ENCODE results near the gene CTU2.

CTU2 gene

DNA sequence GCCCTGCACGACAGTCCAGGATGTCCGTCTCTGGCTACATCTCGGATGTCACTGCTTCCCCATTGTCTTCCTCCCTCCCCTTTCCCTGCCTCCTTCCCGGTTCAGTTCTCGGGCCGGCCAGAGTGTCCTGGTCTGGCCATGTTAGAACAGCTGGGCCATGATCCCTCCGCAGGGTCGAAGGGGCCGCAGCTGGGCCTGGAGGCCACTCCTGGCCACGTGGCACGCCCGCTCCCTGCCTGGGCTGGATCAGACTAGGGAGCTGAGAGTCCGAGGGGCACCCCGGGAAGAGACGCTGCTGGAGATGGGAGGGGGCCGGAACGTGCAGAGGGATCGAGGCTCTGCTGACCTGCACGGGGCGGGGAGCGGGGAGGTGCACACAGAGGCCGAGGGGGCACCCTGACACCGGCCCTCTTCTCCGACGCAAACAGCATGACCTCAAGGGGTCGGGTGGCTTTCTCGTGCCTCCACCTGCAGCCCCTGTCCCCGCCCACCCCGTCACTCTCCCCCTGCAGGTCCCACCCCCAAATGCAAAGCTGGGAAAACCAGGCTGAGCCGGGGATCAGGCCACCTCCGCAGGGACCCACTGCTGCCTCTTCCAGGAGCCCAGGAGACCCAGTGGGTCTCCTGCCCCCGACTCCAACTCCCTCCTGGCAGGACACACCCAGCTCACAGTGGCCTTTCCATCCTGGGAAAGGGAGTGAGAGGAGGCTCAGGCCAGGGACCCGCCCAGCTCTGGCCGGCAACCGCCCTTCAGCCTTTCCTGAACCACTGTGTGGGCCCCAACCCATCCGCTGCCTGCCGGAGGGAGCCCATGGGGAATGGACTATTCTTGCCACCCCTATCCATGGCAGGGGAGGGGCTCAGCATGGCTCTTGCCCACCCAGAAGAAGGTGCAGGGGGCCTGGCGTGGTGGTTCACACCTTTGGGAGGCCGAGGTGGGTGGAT, 38.5 kb downstream of the CTU2 start:
- no peak for DNase-seq

DNA sequence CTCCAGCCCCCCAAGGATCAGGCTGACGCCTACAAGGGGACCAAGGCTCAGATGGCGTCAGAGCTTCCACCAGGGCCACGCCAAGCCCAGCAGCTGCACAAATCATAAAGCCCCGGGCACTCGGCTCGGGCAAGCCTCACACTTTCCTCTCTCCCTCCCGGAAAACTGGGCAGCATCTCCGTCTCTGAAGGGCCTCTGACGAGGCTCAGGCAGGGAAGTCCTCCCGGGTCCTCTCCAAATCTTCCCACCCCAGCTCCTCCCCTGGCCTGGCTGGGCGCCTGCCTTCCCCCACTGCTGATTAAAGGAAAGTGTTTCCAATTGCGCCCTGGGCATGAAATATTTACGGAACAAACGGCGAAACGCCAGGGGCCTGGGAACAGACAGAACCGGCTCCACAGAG, 40.2 kb downstream of the CTU2 start:
- no peak for DNase-seq

DNA sequence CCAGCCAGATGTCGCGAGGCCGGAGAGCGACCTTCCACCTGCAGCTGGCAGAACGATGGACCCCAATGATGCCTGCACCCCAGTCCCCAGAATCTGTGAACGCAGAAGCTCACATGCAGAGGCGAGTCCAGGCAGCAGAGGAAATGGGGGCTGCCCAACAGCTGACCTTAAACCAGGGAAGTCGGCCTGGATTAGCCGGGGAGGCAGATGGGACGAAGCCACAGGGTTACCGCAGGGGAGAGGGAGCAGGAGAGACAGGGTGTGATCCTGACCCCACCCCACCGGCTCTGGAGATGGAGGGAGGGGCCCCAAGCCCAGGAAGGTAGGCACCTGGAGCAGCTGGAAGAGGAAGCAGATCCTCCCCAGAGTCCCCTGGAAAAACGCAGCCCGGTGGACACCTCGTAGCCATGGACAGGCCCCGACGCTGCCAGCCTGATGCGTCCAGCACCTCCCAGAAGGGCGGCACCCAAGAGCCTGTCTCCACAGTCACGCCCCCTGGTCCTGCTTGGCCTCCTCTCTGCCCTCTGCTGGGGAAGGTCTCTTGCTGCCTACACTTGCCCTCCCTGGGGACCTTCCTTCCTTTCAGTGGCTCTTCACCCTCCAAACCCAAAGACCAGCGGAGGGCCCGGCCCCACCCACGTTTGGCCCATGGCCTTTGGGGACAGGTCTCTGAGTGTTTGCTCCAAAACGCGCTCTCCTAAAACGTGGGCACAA, 41.4 kb downstream of the CTU2 start:
- no peak for DNase-seq

DNA sequence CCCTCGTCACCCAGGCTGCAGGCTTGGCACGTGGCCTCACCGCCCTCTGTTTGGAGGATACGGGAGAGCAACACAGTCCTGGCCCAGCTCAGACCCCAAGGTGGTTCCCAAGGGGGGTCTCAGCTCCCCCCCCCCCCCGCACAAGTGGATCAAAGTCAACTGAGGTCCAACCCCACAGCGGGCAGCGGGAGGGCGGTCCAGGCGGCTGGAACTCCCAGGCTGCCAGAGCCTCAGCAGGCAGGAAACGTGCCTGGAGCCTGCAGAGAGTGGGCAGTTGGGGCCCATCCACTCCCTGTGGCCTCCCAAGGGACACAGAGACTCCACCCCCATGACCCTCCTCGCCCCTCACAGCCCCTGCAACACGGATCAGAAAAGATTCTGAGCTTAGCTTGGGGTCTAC, 42.1 kb downstream of the CTU2 start:
- no peak for DNase-seq

DNA sequence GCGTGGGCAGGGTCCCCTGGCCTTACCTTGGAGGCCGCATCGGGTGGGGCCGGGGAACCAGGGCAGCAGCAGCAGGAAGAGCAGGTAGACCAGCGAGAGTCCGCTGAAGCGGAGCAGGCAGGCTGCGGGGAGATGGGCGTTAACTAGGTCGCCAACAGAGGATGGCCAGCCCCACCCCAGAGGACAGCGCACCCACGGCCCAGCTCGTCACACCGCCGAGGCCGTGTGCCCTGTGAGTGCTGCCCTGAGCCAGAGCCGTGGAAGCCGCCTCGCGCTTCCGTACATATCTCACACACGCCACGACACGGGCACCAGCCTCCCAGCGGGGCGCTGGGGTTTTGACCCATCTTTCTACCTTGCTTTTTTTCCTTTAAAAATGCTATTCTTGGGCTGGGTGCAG, 43.1 kb downstream of the CTU2 start:
- DNase-seq: no peak

DNA sequence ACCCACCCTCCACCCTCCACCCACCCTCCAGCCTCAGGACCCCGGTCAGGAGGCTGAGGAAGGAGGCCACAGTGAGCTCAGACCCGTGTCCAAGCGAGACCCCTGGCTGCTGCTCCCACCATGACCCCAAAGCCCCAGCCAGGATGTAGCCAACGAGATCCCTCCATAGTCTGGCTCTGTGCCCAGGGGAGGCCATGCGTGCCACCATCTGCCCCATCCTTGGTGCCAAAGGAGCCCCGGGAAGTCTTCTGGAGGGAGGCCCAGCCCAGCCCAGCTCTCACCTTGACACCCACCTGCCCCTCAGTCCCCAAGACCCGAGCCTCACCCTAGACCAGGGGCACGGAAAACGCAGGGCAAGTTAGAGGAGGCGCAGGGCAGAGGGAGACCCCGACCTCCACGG, 44.6 kb downstream of the CTU2 start:
- no peak for DNase-seq

DNA sequence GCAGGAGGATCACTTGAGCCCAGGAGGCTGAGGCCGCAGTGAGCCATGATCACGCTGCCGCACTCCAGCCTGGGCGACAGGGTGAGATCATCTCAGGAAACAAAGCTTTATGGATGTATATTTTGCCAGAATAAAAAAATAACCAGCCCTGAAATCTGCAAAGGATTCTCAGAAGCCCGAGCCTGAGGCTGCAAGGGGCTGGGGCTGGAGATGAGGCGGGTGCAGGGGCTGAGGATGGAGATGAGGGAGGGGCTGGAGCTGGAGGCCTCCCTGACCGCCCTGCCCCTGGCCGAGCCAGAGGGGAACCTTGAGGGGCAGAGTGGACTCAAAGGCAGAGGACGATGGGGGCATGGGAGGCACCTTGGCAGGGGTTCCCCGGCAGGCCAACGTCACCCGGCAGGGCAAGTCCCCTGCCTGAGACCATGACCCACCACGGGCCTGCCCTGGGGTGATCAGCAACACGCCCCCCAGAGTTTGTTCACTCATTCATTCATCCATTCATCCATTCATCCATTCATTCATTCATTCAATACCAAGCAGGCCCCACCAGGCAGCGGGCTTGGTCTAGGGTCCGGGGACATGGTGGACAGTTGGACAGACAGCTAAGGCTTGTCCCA, 46.2 kb downstream of the CTU2 start:
- DNase-seq: no peak

DNA sequence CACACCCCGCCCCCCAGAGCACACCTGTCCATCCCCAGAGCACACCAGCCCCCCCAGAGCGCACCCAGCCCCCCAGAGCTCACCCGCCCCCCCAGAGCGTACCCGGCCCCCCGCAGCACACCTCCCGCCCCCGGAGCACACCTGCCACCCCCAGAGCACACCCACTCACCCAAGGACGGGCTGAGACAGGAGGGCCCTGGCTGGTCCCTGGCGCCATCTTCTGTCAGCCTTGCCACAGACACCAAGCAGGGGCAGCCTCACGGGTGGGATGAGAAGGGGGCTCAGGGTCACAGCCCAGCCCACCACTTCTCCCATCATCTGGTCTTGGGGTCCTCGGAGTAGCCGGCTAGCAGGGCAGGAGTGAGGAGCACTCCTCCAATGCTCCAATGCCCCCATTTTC, 46.9 kb downstream of the CTU2 start:
- no peak for DNase-seq

DNA sequence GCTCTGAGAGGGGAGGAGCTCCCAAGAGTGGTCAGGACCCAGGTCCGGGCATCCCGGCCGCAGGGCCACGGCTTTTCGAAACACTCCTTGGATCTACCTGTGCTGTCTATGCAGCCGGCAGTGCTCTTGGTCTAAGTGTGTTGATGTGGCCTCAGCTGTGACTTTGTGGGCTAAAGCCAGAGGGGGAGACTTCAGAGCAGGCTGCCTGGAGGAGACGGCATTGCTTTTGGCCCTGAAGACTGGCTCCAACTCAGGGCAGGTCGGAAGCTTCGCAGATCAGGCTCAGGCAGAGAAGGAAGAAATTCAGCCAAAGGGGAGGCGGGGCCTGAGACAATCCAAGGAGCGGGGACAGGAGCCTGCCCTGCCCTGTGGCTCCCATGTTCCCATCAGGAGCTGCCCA, 47.3 kb downstream of the CTU2 start:
- DNase-seq: no peak

DNA sequence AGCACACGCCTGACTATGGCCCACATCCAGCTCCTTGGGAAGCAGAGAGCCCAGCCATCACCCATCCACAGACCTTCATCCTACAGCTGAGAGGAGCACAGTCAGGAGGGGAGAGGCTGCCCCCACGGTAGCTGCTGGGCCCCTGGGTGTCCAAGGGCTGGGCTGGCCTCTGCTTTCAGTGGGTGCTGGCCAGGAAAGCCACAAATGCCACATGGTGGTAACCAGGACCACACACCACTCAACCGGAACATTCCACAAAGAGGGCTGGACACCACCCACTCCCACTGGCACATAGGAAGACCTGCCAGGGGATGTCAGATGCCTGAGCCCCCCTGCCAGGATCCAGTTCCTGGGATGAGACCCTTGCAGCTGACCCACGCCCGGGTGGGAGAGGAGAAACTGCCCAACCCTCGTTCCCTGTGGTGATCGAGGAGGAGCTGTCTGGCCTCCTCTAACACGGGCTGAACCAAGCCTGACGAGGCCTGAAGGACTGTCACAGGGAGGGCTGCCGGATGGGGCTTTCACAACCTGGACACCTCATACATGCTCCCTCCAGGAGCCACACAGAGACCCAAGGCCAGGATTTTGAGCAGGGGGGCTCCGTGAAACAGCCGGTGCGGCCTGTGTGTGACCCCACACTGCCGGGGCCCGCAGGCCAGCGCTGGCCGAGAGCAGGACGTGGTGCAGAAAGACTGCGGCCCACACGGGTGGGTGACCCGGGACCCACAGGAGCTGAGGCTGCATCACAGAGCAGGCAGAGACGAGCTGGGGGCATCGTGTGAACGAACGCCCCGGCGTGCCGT, 48.0 kb downstream of the CTU2 start:
- no peak for DNase-seq

DNA sequence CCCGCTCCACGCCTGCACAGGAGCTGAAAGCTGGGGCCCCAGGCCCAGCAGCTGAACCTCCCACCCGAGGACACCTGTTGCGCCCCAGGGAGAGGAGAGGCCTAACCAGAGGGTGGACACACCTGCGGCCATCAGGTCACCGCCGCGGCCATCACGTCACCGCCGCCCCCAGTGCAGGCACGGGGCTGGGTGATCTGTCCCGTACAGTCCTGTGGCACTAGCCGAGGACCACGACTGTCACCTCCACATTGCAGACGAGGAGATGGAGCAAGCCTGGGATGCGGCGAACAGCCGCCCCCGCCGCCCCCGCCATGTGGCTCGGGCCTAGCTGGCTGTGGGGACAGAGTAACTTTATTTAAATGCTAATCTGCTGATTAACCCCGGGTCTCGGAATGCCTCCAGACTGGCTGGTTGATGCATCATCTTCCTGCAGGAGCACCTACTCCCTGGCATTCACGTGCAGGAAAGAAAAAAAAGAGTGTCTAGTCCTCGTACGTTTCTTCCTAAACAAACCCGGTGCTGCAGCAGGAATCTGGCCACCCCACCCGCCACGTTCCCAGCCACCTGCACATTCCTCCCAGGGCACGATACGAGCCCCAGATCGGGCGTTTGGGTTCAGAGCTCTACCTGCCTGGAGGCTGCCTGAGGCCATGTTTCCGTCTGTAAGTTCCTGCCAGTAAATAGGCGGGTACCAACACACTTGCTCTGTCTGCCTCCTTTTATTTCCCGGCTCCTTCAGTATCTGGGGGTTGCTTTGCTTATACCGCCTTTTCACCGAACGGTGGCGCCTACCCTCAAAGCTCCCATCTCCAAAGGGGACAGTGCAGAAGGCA, 48.8 kb downstream of the CTU2 start:
- no peak for DNase-seq

DNA sequence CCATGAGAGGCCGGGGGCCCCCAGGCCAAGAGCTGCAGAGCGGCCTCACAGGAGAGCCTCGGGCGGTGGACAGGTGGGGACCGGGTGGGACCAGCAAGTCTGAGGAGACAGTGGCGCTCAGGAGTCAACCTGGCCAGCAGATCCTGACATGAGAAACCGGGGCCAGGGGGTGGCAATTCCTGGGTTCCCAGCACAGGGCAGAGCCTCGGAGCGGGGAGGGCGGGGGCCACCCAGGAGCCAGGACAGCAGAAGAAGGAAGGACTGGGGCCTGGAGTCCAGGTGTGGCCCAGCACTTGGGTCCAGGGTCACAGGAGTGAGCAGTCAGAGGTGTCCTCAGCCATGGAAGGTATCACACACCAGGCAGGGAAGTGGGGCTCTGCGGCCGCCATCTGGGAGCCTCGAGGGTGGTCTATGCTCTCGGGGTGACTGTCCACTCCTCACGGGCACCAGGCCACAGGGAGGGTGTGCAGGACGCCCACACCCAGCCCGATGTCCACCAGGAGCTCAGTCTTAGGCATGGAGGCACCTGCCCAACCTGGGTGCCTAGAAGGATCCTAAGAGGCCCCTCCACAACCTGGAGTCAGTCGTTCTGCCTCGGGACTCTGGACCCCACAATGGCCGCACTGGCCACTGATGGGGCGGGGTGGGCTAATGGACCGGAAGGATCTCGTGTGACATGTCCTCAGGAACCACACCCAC, 49.6 kb downstream of the CTU2 start:
- no peak for DNase-seq

DNA sequence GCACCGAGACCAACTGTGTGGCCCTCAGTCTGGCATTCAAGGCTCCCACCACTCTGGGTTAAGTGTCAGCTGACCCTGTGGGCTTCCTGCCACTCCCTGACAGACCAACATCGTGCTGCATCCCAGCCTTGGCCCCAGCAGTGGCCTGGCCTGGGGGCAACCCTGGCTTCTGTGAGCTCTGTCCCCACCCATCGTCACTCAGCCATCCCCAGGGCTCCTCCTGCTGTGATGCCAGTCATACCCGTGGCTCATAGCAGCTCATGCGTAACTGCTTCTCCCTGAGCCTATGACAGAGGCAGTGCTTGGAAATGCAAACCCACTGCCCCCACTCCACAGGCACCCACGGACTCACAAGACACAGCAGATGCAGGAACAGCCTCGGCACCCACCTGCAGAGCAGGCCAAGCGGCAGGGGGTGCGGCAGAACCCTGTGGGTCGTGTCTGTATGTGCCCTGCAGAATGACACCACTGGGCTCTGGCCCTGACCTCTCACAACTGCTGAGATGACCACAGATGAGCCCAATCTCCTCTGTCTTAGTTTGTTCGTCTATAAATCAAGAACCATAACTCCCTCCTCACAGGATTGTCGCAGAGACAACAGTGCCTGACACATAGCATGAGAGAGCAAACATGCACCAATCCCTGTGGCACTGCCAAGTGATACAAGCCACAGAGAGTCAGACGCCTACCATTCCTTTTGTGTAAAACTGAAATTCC, 52.1 kb downstream of the CTU2 start:
- no peak for DNase-seq

DNA sequence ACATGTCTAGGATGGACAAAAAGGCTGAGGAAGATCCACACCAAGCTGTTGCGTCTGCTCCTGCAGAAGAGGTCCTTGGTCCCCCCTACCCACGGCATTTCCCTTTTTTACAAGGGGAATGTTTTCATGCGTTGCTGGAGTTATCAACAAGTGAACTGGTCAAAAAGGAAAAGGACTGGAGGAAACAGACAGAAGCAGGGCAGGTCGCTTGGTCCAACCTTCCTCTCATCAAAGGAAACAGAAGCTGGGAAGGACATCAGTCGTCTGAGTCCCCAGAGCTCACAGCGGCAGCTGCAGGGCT, 52.6 kb downstream of the CTU2 start:
- no peak for DNase-seq

DNA sequence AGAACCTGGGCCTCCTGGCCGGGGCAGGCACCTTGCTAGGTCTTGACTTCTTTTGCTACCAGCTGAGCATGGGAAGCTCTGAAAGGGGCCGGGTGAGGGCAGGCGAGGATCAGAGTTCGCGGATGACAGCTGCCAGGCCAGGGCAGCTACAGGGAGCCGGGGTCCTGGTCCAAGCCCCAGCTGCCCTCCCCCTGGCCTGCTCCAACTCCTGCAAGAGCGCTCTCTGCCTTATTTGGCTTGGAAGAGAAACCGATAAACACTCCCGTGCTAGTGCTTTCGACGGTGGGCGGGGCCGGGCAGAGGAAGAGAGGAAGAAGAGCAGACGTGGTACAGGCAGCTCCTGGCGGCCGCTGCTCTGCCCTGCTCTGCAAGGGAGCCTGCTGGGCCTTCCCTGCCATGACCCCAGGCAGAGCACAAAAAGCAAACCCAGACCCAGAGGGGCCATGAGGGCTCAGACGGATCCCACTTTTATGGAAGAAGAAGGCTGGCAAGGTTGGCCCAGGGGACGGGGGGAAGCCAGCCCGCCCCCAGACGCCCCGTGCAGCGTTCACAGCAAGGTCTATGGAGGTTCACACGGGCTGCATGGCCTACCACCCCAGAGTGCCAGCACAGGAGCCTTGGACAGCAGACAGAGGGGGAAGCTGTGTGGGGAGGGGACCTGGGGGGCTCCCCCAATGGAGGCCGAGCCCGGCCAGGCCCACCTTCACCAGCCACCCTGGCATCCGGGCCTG, 53.1 kb downstream of the CTU2 start:
- DNase-seq: no peak

DNA sequence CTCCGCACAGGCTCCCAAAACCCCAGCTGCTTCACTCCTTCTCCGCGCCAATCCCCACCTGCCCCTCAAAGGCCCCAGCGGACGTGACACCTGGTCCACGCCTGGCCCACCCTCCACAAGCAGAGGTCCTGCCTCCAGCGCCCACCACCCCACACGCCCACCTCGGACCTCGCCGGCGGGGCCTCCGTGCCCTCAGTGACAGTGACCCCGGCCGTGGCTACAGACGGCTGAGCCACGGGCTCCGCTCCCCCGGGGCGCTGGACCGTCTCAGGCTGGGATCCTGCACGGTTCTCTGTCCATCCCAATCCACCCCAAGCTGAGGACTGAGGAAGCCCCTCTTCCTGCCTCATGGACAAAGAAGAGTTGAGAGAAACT, 53.7 kb downstream of the CTU2 start:
- DNase-seq: no peak

DNA sequence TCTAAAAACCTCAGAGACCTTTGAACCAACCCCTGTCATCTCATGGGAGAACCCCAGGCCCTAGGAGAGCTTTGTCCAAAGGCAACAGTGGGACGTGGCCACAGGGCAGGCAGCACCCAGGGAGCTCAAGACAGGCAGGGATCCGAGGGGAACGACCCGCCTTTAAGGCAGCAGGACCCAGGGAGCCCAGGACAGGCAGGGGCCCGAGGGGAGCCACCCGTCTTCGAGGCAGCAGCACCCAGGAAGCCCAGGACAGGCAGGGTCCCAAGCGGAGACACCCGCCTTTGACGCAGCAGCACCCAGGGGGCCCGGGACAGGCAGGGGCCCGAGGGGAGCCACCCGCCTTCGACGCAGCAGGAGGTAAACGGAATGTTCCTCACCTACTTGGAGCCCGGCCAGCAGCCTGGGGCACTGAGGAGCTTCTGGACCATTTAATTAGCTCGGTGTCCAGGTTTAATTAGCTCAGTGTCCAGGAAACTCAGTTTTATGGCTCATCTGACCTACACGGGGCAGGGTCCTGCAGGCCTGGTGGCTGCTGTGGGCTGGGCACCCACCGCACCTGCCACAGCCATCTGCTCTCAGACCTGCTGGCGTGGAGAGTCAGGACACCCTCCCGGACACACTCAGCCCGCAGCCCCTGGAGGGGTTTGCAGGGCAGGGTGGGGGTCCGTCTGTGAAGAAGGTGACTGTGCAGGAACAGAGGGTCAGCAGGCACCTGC, 54.3 kb downstream of the CTU2 start:
- DNase-seq: no peak

DNA sequence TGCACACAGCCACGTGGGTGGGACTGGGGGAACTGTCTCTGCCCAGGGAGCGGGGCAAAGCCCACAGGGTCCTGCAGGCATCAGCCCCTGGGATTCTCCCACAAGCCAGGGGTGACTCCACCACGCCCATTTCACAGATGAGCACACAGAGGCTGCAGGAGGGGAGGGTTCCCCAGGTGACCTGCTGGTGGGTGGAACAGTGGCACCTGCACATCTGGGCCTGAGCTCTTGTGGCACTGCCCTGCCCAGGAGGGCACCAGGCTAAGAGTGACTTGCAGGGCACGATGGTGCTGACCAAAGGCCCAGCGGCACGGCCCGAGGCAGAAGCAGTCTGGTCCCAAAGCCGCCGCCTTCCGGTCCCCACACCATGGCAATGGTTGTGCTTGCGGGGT, 54.8 kb downstream of the CTU2 start:
- DNase-seq: no peak

DNA sequence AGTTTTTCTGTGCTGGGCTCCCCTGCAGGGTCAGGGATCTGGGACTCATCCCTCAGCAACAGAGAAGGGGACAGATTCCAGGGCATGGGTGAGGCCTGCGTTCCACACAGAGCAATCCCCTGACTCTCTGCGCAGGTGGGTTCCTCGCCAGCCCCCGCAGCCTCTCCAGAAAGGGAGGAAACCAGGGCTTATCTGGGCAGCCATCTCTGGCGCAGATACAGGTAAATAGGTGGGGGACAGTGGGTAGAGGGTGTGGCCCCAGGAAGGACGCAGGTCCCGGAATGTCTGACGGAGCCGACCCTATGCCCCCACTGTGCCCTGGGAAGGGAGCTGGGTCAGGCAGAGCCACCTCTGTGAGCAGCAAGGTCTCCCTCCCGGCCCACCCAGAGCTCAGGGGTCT, 55.5 kb downstream of the CTU2 start:
- no peak for DNase-seq

Data from right kidney (tissue), 1 donor.